Glomerular visceral epithelial cell (primary cell): Measurements from ENCODE around the gene NPLOC4.
A peak's percentile ranks its signal among the peaks of the same experiment; 100 is the strongest.

Experiments
- DNase-seq: peaks from one replicate; pipeline ENCODE4 v3.0.0-alpha.2; 2016; ENCODE audit errors: extremely low spot score

Gene NPLOC4

DNA sequence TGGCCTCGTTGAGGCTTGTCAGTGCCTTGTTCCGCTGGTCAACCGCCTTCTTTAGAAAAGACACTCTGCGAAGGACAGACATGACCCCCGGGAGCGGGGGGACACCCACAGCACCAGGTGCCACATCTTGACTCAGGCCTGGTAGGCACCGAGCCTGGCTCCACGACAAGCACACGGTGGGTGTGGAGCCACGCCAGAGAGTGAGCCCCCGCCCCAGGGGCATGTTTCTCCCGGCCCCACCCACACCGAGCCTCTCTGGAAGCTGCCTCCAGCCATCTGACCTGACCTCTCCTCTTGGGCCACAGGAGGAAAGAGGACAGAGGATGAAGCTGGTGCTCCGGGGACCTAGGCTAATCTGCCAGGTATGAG, 89.3 kb downstream of the NPLOC4 start:
- DNase-seq = no peak

DNA sequence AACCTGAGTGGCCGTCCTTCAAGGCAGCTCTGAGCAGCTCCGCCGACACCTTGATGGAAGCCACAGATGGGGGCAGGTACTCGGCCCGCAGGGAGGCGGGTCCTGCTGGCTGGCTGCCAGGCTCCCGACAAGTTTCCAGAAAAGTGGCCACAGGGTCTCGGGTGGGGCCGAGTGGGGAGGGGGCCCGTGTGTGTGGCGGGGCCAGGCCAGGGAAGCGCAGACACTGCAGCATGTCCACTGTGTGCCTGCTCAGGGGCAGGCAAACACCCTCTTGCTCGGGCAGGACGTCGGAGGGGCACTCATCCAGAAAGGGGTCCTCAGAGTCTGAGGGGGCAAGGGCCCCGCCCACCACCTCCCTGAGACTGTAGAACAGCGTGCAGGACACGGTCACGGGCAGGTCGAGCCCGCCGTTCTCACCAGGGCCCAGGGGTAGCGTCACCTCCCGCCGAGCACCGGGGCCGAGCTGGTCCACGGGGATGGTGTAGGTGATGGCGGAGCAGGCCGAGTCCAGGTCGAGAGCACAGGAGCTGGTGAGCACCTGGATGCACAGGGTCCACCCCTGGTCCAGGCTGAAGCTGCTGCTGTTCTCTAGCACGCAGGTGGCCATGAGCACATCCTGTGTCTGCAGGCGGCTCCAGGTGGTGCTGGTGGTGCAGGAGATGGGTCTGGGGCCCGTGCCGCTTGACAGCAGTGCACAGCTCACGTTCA, 89.9 kb downstream of the NPLOC4 start:
- DNase-seq = no peak

DNA sequence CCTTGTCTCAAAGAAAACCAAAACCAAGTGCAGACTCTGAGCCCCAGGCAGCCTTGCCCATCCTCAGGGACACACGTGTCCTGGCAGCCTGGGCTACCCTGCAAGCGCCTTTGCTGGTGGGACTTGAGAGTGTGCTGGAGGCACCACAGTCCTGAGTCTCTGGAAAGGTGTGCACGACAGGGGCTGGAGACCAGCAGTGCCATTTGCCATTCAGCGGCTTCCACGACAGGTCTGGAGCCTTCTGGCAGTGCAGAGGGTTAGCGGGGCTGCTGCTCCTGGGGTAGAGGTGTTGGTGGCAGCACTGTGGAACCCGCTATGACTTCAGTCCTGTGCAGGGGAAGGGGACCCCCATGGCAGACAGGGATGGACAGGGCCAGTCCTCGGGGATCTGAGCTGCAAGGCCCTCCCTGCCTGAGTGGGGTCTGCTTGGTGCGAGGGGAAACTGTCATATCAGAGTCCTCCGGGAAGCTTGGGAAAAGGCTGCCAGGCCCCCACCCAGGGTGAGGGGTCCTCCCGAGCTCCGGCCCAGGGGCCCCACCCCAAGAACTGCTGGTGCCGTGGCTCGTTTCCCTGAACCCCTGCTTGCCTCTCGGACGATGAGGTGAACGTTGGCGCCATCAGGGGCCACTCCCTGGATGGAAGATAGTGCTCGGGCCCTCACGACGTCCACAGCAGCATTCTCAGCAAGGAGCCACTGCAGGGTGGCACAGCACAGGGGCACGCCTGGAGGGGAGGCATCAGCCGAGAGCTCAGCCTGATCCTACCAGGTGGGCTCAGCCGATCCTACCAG, 91.6 kb downstream of the NPLOC4 start:
- DNase-seq = no peak

DNA sequence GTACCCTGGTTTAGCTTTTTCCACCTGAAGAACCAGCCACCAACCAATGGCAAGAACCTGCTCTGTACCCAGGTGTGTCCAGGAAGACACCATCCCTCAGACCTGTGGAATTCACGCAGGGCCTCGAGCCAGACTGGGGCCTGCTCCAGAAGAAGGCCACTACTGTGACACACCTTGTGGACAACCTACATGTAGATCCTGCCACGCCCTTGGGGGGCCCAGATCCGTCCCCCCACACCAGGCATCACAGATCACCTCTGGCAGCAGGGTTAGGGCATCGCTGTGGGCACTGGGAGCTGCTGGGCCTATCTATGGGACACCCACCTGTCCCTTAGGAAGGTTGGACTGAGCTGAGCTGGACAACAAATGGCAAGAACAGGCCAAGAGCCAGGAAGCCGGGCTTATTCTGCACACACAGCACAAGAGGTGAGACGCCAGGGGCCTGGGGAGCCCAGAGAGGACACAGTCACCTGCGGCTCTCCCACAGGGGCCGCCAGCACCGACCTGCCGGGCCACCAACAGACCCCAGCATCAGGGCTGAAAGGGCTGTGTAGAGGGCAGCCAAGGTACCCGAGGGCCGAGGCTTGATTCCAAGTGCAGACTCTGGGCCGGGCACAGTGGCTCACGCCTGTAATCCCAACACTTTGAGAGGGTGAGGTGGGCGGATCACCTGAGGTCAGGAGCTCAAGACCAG, 92.5 kb downstream of the NPLOC4 start:
- DNase-seq = no peak

DNA sequence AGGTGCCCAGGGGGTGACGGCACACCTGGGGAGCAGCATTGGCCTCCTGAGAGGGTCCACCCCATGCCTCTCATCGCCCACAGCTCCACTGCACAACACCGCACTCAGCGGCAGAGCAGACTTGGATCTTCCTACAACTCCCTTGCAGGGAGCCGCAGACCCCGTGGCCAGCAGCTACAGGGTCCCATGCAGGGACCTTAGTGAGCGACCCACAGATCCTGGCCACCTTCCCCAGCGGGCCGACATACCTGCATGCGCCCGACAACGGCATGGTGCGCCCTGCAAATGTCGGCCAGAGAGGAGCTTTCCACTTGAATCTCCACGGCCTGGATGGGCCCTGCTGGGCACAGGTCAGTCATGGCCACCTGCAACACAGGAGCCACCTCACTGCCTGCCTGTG, 93.2 kb downstream of the NPLOC4 start:
- no peak for DNase-seq

GRCh38 chr17:81543339-81543675, 93.6 kb downstream of the NPLOC4 start:
- DNase-seq = no peak

DNA sequence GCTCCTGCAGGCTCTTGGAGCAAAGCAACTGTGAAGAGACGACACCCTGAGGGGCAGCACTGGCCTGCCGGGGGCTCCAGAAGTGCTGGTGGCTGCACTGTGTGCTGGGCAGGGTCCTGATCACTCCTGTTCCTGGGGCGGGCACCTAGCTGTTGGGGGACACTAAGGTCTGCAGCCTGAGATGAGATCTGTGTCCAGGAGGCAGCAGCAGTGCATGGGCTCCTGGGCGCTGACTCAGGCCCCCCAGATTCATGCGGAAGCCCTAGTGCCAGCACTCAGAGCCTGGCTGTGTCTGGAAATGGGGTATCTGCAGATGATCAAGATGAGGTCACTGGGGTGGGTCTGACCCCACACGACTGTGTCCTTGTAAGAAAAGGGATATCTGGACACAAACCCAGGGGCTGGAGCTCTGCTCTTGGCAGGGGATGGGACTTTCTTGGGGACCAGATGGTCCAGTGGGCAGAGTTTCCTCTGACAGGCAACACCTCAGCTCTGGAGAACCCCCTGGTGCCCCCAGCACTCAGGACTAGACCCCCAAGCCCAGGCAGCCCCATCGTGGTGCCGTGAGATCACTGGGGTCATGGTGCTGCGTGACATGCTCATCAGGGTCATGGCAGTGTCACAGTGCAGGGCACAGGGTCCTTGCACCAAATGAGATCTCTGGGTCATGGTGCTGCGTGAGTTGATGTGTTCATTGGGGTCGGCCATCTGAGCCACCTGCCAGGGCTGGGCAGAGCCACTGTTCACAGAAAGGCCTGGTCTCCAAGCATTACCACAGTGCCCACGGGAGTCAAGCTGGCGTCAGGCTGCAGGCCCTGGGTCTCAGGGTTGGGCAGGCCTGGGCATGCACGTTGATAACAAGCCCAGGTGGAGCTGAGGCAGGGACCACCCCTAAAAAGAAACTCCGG, 94.2 kb downstream of the NPLOC4 start:
- no peak for DNase-seq

GRCh38 chr17:81541123-81541522, 95.8 kb downstream of the NPLOC4 start:
- no peak for DNase-seq

DNA sequence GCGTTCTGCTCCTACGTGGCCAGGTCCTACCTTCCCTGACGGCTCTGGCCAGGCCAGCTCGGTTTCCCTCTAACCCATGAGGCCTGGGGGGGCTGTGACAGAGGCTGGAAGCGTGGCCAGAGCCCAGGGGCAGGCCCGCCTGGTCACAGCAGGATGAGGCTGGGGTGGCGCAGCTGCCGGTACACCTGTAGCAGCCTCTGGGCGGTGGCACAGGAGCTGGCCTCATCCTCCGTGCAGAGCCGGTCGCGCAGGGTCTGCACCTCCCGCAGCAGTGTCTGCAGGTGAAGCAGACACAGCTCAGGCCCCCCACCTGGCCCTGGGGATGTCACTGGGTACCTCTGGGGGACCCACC, 96.3 kb downstream of the NPLOC4 start:
- no peak for DNase-seq

GRCh38 chr17:81539961-81540675, 96.8 kb downstream of the NPLOC4 start:
- no peak for DNase-seq

- no peak for DNase-seq
These were observed 97.4 kb downstream of the NPLOC4 start for GRCh38 chr17:81539571-81539900.

- DNase-seq = no peak
These were observed 98.0 kb downstream of the NPLOC4 start for GRCh38 chr17:81538651-81539570.

DNA sequence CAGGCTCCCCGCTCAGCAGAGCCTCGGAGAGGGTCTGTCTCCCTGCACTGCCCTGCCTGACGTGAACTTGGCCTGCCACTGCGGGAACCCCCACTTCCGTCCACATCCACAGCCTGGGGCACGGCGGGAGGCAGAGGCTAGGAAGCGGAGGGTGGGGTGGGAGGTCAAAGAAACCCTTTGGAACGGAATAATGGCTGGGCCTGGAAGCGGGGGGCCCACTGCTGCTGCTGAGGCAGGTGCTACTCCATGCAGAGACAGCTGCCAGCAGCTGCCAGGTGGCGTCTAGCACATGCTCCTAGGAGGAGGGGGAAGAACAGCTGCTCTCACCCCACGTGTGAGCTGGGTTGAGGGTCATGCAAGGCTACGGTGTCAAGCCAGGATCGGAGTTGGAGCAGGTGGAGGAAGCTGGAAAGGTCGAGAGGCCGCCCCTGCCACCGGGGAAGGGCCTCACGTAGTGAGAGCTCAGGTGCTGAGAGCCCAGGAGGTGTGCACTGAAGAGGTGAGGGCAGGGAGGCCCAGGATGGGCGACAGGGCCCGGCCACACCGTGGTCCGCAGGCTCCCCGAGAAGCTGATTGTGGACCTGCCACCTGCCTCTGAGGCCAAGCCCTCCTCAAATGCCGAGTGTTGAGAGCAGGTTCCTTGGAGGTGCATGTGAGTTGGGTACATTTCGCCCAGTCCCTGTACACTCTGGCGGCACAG, 98.9 kb downstream of the NPLOC4 start:
- DNase-seq = no peak

DNA sequence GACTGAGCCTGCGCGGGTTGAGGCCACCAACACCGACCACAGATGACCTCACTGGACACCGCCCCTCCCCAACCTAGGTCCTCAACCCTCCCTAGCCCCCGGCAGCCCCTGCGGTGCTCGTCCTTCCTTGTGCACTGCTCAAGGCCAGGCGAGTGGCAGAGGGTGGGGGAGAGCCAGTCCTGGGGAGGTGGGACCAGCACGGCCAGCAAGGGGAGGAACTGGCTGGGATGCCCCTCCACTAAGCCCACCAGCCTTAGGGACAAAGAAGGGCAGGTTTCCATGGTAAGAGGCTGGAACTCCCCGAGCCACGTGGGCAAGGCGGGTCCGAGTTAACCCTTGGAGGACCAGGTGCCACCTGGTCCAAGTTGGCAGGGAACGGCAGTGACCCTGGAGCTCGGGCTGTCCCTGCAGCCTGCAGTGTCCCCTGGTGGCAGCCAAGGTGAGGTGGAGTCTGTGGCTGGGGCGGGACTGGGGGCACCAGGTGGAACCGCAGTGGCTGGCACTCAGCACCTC, 99.5 kb downstream of the NPLOC4 start:
- peak; percentile 35 for DNase-seq

GRCh38 chr17:81536299-81537290, 100.3 kb downstream of the NPLOC4 start:
- no peak for DNase-seq

- no peak for DNase-seq
These were observed 101.2 kb downstream of the NPLOC4 start for GRCh38 chr17:81535480-81536298.

DNA sequence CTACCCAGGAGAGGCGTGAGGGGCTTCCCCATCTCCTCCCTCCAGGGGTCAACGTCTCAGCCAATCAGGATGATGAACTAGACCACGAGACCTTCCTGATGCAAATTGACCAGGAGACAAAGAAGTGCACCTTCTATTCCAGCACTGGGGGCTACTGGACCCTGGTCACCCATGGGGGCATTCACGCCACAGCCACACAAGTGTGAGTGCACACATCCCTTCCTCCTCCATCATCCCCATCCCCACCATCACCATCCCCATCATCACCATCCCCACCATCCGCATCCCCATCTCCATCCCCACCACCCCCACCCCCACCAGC, 101.9 kb downstream of the NPLOC4 start:
- no peak for DNase-seq
